HL-60 (cell line): ENCODE measurements around the gene LMOD2.

ENCODE experiments used
- POLR2AphosphoS5 ChIP-seq: IDR thresholded peaks from 2 replicates; pipeline ENCODE4 v1.6.1; 2012; ENCODE audit warnings: low read depth
- SPI1 ChIP-seq: IDR thresholded peaks from 2 replicates; pipeline ENCODE4 v1.6.1; 2012; ENCODE audit warnings: low read depth, mild to moderate bottlenecking, borderline replicate concordance
- TF ChIP-seq, protein P1 (sequence below): IDR thresholded peaks from one replicate; pipeline ENCODE4 v1.5.1; 2011; ENCODE audit warnings: low read length, control low read depth, inconsistent platforms; ENCODE audit not compliant: insufficient read depth
- TF ChIP-seq, protein P2 (sequence below): IDR thresholded peaks from 2 replicates; pipeline ENCODE4 v1.6.1; 2012; ENCODE audit warnings: low read depth; ENCODE audit not compliant: insufficient replicate concordance

DNA sequence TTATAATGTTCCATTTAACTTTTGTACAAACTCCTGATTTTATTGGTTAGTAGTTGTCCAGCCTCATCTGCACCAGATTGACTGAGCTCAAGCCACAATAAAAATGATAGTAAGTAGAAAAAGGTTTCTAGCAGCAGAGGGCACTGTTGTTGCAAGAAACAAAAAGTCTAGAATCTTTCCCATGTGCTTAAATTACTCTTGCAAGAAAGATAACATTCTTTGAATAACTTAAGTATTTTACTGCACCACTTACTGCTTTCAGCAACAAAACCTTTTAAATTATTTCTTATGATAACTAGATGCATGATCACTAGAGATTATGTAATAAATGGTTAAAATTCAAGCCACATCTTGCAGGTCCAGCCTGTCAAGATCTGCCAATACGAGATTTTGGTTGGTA is 27.0 kb downstream of the LMOD2 start:
- TF ChIP-seq, protein P1, sequence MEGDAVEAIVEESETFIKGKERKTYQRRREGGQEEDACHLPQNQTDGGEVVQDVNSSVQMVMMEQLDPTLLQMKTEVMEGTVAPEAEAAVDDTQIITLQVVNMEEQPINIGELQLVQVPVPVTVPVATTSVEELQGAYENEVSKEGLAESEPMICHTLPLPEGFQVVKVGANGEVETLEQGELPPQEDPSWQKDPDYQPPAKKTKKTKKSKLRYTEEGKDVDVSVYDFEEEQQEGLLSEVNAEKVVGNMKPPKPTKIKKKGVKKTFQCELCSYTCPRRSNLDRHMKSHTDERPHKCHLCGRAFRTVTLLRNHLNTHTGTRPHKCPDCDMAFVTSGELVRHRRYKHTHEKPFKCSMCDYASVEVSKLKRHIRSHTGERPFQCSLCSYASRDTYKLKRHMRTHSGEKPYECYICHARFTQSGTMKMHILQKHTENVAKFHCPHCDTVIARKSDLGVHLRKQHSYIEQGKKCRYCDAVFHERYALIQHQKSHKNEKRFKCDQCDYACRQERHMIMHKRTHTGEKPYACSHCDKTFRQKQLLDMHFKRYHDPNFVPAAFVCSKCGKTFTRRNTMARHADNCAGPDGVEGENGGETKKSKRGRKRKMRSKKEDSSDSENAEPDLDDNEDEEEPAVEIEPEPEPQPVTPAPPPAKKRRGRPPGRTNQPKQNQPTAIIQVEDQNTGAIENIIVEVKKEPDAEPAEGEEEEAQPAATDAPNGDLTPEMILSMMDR = no peak
- TF ChIP-seq SPI1 (no peak), POLR2AphosphoS5 (no peak)
- TF ChIP-seq, protein P2, sequence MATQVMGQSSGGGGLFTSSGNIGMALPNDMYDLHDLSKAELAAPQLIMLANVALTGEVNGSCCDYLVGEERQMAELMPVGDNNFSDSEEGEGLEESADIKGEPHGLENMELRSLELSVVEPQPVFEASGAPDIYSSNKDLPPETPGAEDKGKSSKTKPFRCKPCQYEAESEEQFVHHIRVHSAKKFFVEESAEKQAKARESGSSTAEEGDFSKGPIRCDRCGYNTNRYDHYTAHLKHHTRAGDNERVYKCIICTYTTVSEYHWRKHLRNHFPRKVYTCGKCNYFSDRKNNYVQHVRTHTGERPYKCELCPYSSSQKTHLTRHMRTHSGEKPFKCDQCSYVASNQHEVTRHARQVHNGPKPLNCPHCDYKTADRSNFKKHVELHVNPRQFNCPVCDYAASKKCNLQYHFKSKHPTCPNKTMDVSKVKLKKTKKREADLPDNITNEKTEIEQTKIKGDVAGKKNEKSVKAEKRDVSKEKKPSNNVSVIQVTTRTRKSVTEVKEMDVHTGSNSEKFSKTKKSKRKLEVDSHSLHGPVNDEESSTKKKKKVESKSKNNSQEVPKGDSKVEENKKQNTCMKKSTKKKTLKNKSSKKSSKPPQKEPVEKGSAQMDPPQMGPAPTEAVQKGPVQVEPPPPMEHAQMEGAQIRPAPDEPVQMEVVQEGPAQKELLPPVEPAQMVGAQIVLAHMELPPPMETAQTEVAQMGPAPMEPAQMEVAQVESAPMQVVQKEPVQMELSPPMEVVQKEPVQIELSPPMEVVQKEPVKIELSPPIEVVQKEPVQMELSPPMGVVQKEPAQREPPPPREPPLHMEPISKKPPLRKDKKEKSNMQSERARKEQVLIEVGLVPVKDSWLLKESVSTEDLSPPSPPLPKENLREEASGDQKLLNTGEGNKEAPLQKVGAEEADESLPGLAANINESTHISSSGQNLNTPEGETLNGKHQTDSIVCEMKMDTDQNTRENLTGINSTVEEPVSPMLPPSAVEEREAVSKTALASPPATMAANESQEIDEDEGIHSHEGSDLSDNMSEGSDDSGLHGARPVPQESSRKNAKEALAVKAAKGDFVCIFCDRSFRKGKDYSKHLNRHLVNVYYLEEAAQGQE = no peak
